ENCODE results near the gene RPS23. TPM values are rescaled to one million over a fixed set of nuclear protein-coding genes. Genes with fewer than 3 reads are reported as not detected.

RPS23 gene
- total and polyA plus RNA-seq, 8 donors = 947 to 4,706 (median 2,309) TPM

- no peaks in the 10 kb centered on the region for H3K9me3 ChIP-seq
- WGBS, 5 donors = 32 to 82% (median 59%) methylated on average over 1 of the region's 1 CpG
- intact Hi-C loops (cut with DNase I; ENCODE audit: low total_unique reads) = no loop called here
- no peak overlapping the region for H3K27ac ChIP-seq
- H3K36me3 ChIP-seq = peaks cover 0 to 14% (median 7%) of the 10 kb centered on the region in 4 donors
- H3K27me3 ChIP-seq = no peaks in the 10 kb centered on the region
- no peak for DNase-seq
- TF ChIP-seq POLR2AphosphoS5 (IDR thresholded peaks at IDR 0.05) = no peak
- TF ChIP-seq POLR2A (IDR thresholded peaks at IDR 0.05) = no peak
- TF ChIP-seq EP300 (IDR thresholded peaks at IDR 0.05) = no peak
- no peak for TF ChIP-seq CTCF (IDR thresholded peaks at IDR 0.05)
- H3K4me1 ChIP-seq = peaks cover 0 to 8% (median 0%) of the 10 kb centered on the region in 4 donors
- H3K4me3 ChIP-seq = no peak overlapping the region
These were observed 22.3 kb downstream of the RPS23 start for GRCh38 chr5:82255844-82256243.

GRCh38 chr5:82252744-82253143 lies 25.4 kb downstream of the RPS23 start:
- Histone ChIP-seq H3K27me3 (no peaks in the 10 kb centered on the region), H3K4me3 (no peak overlapping the region), H3K27ac (no peak overlapping the region), H3K36me3 (peaks cover 0 to 14% (median 7%) of the 10 kb centered on the region in 4 donors), H3K9me3 (peaks cover 0 to 5% (median under 1%) of the 10 kb centered on the region in 4 donors), H3K4me1 (peaks cover 0 to 8% (median 0%) of the 10 kb centered on the region in 4 donors)
- DNase-seq = no peak
- no peak for TF ChIP-seq CTCF (IDR thresholded peaks at IDR 0.05)
- no peak for TF ChIP-seq POLR2A (IDR thresholded peaks at IDR 0.05)
- TF ChIP-seq EP300 (IDR thresholded peaks at IDR 0.05) = no peak
- no peak for TF ChIP-seq POLR2AphosphoS5 (IDR thresholded peaks at IDR 0.05)
- intact Hi-C loops (cut with DNase I; ENCODE audit: low total_unique reads) = no loop called here

GRCh38 chr5:82246960-82247574 lies 31.1 kb downstream of the RPS23 start:
- DNase-seq = no peak
- no peak for TF ChIP-seq CTCF (IDR thresholded peaks at IDR 0.05)
- TF ChIP-seq POLR2A (IDR thresholded peaks at IDR 0.05) = no peak
- no peak for TF ChIP-seq POLR2AphosphoS5 (IDR thresholded peaks at IDR 0.05)
- no peak for TF ChIP-seq EP300 (IDR thresholded peaks at IDR 0.05)
- H3K27me3 ChIP-seq = no peaks in the 10 kb centered on the region
- H3K9me3 ChIP-seq = peaks cover 0 to 20% (median 9%) of the 10 kb centered on the region in 4 donors
- 93 to 100% (median 97%) methylated on average over 1 of the region's 1 CpG for WGBS, 5 donors
- no peaks in the 10 kb centered on the region for H3K4me1 ChIP-seq
- H3K4me3 ChIP-seq = no peak overlapping the region
- H3K27ac ChIP-seq = no peak overlapping the region
- no peaks in the 10 kb centered on the region for H3K36me3 ChIP-seq
- intact Hi-C loops (cut with DNase I; ENCODE audit: low total_unique reads) = no loop called here

- Histone ChIP-seq H3K27ac (no peak overlapping the region), H3K4me1 (no peaks in the 10 kb centered on the region), H3K9me3 (peaks cover 0 to 20% (median 9%) of the 10 kb centered on the region in 4 donors), H3K36me3 (no peaks in the 10 kb centered on the region), H3K27me3 (no peaks in the 10 kb centered on the region), H3K4me3 (no peak overlapping the region)
- DNase-seq = no peak
- intact Hi-C loops (cut with DNase I; ENCODE audit: low total_unique reads) = no loop called here
- TF ChIP-seq POLR2A (IDR thresholded peaks at IDR 0.05) (no peak), CTCF (IDR thresholded peaks at IDR 0.05) (no peak), POLR2AphosphoS5 (IDR thresholded peaks at IDR 0.05) (no peak), EP300 (IDR thresholded peaks at IDR 0.05) (no peak)
- 54 to 63% (median 59%) methylated on average over 6 of the region's 6 CpGs for WGBS, 5 donors
These were observed 33.1 kb downstream of the RPS23 start for GRCh38 chr5:82244854-82245635.
